ENCODE data around the gene TMEM204.

Gene TMEM204

GRCh38 chr16:1499756-1500464 lies 33.6 kb upstream of the TMEM204 start:
- no peak for DNase-seq

- DNase-seq, result no peak
These were observed 32.9 kb upstream of the TMEM204 start for GRCh38 chr16:1500465-1501150.

- DNase-seq, result no peak
These were observed 31.8 kb upstream of the TMEM204 start for GRCh38 chr16:1501630-1502029.

GRCh38 chr16:1502092-1503004 lies 31.1 kb upstream of the TMEM204 start:
- DNase-seq, result no peak

- no peak for DNase-seq
These were observed 30.1 kb upstream of the TMEM204 start for GRCh38 chr16:1503110-1503955.

GRCh38 chr16:1505073-1505844 lies 28.2 kb upstream of the TMEM204 start:
- DNase-seq, result no peak

GRCh38 chr16:1505912-1506311 lies 27.6 kb upstream of the TMEM204 start:
- DNase-seq, result no peak

GRCh38 chr16:1506494-1507213 lies 26.8 kb upstream of the TMEM204 start:
- DNase-seq, result no peak

- no peak for DNase-seq
These were observed 24.8 kb upstream of the TMEM204 start for GRCh38 chr16:1508494-1509187.

GRCh38 chr16:1509307-1510221 lies 23.9 kb upstream of the TMEM204 start:
- DNase-seq, result no peak

GRCh38 chr16:1510272-1510671 lies 23.2 kb upstream of the TMEM204 start:
- no peak for DNase-seq

- DNase-seq, result no peak
These were observed 22.5 kb upstream of the TMEM204 start for GRCh38 chr16:1510941-1511351.

- DNase-seq, result no peak
These were observed 21.6 kb upstream of the TMEM204 start for GRCh38 chr16:1511662-1512569.

GRCh38 chr16:1512774-1513173 lies 20.7 kb upstream of the TMEM204 start:
- DNase-seq, result no peak

- DNase-seq, result no peak
These were observed 19.0 kb upstream of the TMEM204 start for GRCh38 chr16:1514507-1514906.

GRCh38 chr16:1518626-1519135 lies 14.8 kb upstream of the TMEM204 start:
- no peak for DNase-seq

GRCh38 chr16:1519831-1520230 lies 13.6 kb upstream of the TMEM204 start:
- DNase-seq, result no peak

GRCh38 chr16:1520461-1520860 lies 13.0 kb upstream of the TMEM204 start:
- DNase-seq, result no peak

All from hematopoietic multipotent progenitor cell treated with erythropoietin and hydrocortisone succinate and interleukin-3 and kit ligand, for 6 days (in vitro differentiated cells).